ENCODE measurements around the gene SERPINA10.
"Not testable (repeated sequence)": the region's sequence is repeated elsewhere in the genome, so short reads cannot be mapped to it uniquely, and the experiment has no call there.

SERPINA10 gene

DNA sequence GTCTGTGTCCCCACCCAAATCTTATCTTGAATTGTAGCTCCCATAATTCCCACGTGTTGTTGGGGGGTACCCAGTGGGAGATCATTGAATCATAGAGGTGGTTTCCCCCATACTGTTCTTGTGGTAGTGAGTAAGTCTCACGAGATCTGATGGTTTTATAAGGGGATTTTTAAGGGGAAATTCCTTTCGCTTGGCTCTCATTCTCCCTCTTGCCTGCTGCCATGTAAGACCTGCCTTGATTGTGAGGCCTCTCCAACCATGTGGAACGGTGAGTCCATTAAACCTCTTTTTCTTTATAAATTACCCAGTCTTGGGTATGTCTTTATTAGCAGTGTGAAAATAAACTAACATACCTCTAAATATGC lies 3.1 kb upstream of the SERPINA10 start:
- H3K36me3 Mint-ChIP-seq, H3K4me1 Mint-ChIP-seq, H3K4me3 Mint-ChIP-seq, H3K27me3 Mint-ChIP-seq, H3K9me3 Mint-ChIP-seq, H3K27ac Mint-ChIP-seq: not testable (repeated sequence)

DNA sequence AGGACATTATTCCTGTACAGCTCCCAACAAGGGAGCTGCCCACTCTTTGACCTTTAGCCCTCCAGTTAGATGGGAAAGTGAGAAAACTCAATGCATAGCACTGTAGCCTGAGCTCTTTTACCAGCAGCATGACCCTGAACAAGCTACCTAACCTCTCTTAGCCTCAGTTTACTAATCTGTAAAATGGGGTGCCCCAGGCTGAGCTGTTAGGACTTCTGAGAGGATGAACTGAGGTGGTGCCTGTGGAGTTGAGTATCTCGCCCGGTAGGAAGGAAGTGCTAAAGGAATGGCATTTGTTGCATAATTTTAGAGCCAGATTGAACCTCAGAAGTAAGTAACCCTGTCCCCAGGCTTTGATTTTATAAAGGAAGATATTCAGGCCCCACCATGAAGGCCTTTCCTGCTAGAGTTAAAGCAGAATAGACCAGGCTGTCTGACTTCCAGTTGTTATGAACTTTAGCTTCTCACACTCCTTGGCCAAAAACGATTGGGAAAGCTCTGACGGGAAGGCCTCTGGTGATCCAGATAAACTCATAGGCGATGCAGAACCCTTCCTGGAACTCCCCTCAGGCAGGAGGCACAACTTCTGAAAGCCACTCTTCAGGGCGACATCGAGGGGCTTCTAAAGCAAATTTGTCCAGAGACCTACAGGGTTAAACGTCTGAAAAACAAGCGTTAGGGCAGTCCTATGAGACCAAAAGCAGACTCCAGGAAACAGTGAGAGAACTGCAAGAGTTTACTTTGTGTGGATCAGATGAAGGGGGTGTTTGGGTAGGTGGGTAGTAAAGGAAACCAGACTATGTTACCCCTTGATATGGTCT lies 2.5 kb upstream of the SERPINA10 start:
- Mint-ChIP-seq H3K4me3 (no peak overlapping the region), H3K36me3 (no peaks in the 10 kb centered on the region), H3K4me1 (no peaks in the 10 kb centered on the region), H3K27ac (no peak overlapping the region), H3K9me3 (no peaks in the 10 kb centered on the region), H3K27me3 (peaks cover 8% of the 10 kb centered on the region)

DNA sequence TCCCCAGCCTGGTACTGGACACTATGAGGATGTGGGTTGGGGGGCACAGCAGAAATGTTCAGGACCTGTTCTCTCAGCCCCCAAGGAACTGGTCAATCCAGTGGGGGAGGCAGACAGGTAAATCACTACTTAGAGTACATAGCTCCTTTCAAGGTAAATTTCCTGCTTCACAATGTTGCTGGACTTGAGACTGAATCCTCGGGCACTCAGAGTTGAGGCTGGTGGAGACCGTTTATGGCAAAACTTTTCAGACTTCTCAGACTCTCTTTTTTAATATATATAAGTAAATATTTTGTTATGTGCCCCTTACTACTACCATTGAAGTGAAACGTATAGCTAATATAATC lies 483 bp upstream of the SERPINA10 start:
- no peaks in the 10 kb centered on the region for H3K36me3 Mint-ChIP-seq
- H3K27me3 Mint-ChIP-seq, result peaks cover 3% of the 10 kb centered on the region
- no peak overlapping the region for H3K27ac Mint-ChIP-seq
- H3K4me1 Mint-ChIP-seq, result no peaks in the 10 kb centered on the region
- H3K4me3 Mint-ChIP-seq, result no peak overlapping the region
- no peaks in the 10 kb centered on the region for H3K9me3 Mint-ChIP-seq

DNA sequence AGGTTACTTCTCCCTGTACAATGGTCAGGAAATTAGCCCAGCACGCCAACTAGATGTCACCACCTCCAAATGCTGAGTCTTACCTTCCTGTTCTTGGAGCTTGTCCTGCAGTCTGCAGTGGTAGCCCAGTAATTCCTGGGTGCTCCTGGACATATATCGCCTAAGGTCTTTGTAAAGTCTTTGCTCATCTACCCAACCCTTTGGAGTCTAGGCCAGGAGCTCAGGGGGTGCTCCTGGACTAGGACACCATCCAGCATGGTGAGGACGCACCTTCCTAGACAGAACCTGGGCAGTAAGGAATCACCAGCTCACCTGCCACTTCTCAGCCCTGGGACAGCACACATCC lies 569 bp downstream of the SERPINA10 start:
- H3K27ac Mint-ChIP-seq, result no peak overlapping the region
- H3K4me3 Mint-ChIP-seq, result no peak overlapping the region
- H3K27me3 Mint-ChIP-seq, result peaks cover 2% of the 10 kb centered on the region
- H3K4me1 Mint-ChIP-seq, result no peaks in the 10 kb centered on the region
- no peaks in the 10 kb centered on the region for H3K9me3 Mint-ChIP-seq
- H3K36me3 Mint-ChIP-seq, result no peaks in the 10 kb centered on the region

DNA sequence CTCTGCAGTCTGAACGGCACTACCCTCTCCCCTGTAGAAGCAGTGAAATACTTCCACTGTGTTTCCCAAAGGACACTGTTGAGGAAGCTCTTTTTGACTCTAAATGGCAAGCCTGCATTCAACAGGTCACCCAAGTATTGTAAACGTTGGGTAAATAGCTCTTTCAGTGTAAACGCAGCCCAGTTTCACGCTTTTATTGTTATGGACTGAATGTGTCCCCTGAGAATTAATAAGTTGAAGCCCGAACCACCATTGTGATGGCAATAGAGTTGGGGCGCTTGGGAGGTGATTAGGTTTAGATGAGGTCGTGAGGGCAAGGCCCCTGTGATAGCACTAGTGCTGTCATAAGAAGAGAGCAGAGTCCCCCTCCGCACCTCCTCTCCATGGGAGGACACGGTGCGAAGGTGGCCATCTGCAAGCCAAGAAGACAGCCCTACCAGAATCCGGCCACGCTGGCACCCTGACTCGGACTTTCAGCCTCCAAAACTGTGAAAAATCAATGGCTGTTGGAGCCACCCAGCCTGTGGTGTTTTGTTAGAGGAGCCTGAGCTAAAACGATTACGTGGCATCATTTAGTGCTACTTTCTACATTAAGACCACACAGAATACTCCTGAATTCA lies 1.1 kb downstream of the SERPINA10 start:
- Mint-ChIP-seq H3K27ac (no peak overlapping the region), H3K36me3 (no peaks in the 10 kb centered on the region), H3K4me3 (no peak overlapping the region), H3K4me1 (no peaks in the 10 kb centered on the region), H3K9me3 (no peaks in the 10 kb centered on the region), H3K27me3 (peaks cover 1% of the 10 kb centered on the region)

DNA sequence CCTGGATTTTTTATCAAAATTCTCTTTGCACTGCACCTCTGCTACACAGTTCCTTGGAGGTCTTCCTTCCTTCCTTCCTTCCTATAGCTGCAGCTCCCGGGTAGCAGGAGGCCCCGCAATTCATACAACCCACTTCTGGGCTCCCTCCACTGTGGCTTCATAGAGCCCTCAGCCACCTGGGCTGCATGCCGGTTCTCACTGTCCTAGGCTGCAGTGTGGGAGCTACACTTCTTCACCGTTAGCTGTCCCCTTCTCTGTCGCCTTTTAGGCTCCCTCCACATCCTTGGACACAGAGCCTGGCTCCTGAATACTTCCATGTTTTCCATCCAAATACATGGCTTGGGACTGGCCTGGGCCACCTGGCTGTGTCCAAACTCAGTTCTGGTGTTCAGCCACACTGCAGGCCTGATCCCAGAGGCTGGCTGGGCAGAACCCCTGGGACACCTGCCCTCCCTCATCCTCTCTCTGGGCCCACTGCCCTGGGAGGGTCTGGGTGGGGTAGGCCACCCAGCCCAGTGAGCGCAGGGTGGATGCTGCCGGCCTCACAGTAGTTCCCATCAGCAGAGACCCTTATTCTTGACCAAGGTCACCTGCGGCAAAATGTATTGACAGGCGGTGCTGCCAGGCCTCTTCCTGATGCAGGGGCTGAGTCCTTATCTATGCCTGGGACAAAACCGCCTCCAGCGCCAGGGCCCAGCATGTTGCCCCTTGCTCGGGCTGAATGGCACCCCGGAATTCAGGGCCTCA lies 1.7 kb downstream of the SERPINA10 start:
- Mint-ChIP-seq H3K27me3 (peaks cover 1% of the 10 kb centered on the region), H3K4me3 (no peak overlapping the region), H3K27ac (no peak overlapping the region), H3K9me3 (no peaks in the 10 kb centered on the region), H3K36me3 (no peaks in the 10 kb centered on the region), H3K4me1 (no peaks in the 10 kb centered on the region)

DNA sequence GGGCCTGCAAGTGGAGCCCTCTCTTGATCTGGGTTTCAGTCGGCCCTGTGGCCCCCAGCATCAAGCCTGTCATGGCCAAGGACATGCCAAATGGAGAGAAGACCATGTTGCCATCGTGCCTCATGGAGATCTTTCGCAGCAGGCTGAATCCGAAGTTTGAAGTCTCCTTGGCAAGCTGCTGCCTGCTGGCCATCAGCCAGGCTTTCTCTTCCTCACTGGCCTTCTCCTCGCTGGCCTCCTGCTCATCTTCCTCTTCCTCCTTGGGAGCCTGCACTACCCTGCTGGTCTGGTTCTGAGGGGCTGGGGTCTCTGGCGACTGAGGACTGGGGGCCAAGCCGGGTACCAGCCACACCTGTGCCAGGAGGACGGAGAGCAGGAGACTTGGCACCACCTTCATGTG lies 2.9 kb downstream of the SERPINA10 start:
- no peak overlapping the region for H3K27ac Mint-ChIP-seq
- no peaks in the 10 kb centered on the region for H3K9me3 Mint-ChIP-seq
- no peaks in the 10 kb centered on the region for H3K4me1 Mint-ChIP-seq
- H3K4me3 Mint-ChIP-seq, result no peak overlapping the region
- H3K27me3 Mint-ChIP-seq, result peaks cover 1% of the 10 kb centered on the region
- no peaks in the 10 kb centered on the region for H3K36me3 Mint-ChIP-seq

DNA sequence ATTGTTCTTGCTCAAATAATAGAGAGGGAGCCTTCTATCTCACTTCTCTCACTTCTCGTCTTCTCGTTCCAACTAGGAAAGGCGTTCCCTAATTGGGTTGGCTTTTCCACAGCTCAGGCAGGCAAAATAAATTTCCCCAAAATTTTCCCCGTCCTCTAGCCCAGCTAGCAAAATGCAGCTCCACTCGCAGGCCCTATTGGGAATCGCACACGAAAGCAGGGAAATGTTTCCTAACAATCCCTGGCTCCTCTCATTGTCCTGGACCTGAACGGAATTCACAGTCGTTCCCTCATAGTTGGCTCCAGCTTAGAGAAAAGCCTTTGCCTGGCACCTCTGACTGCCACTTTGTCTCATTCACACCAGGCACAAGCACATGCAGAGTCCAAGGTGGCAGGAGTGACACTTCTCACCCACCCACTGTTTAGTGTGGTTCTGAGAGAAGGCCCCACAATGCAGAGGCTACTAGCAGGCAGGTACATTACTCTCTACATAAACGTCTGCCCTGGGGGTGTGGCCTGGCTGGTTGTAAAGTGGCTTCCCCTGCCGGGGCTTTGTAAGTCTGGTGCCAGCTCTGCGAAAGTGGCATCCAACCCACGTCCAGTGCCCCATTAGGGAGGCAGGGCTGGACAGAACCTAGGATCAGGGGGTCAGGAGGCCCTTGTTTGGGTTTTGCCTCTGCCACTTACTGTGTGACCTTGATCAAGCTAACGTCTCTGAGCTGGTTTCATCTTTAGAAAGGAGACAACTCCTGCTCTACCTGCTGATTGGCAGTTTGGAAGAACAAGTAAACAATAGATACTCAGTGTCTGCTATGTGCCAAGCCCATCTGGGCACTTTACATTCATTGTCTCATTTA lies 4.2 kb downstream of the SERPINA10 start:
- Mint-ChIP-seq H3K4me3 (no peak overlapping the region), H3K27ac (no peak overlapping the region), H3K4me1 (no peaks in the 10 kb centered on the region), H3K36me3 (no peaks in the 10 kb centered on the region), H3K27me3 (peaks cover 1% of the 10 kb centered on the region), H3K9me3 (no peaks in the 10 kb centered on the region)

DNA sequence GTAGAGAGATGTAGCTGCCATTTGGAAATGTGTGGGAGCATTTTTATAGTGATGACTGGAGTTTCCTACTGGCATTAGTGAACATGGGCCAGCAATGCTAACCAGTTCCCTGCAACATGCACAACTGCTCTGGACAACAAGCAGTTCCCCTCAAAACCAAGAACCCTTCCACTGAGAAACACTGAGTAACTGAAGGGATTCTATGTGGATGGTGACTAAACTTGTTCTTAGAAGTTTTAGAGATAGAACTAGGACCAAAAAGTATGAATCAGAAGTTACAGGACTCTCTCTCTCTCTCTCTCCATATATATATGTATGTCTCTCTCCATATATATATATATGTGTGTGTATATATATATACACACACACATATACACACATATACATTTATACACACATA lies 7.9 kb downstream of the SERPINA10 start:
- Mint-ChIP-seq H3K9me3 (no peaks in the 10 kb centered on the region), H3K4me3 (no peak overlapping the region), H3K4me1 (no peaks in the 10 kb centered on the region), H3K27me3 (peaks cover 1% of the 10 kb centered on the region), H3K27ac (no peak overlapping the region), H3K36me3 (no peaks in the 10 kb centered on the region)

DNA sequence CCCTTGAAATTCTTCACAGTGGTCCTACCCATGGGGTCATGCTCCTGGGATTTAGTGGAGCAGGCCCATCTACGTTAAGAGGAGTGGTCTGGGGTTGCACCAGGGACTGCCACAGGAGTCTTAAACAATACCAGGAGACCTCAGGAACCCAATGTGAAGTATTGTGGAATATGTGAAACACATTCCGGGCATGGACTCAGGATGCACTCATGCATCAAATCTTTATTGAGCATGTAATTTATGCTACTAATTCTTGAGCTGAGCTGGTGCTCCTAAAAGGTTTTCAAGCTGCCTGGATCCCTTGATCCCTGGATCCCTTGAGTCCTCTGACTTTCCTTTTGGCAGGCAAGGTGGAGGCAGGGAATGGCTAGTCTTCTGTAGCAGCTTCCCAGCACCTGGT lies 8.8 kb downstream of the SERPINA10 start:
- no peaks in the 10 kb centered on the region for H3K9me3 Mint-ChIP-seq
- H3K27ac Mint-ChIP-seq, result no peak overlapping the region
- no peak overlapping the region for H3K4me3 Mint-ChIP-seq
- H3K4me1 Mint-ChIP-seq, result no peaks in the 10 kb centered on the region
- no peaks in the 10 kb centered on the region for H3K36me3 Mint-ChIP-seq
- peaks cover 1% of the 10 kb centered on the region for H3K27me3 Mint-ChIP-seq

DNA sequence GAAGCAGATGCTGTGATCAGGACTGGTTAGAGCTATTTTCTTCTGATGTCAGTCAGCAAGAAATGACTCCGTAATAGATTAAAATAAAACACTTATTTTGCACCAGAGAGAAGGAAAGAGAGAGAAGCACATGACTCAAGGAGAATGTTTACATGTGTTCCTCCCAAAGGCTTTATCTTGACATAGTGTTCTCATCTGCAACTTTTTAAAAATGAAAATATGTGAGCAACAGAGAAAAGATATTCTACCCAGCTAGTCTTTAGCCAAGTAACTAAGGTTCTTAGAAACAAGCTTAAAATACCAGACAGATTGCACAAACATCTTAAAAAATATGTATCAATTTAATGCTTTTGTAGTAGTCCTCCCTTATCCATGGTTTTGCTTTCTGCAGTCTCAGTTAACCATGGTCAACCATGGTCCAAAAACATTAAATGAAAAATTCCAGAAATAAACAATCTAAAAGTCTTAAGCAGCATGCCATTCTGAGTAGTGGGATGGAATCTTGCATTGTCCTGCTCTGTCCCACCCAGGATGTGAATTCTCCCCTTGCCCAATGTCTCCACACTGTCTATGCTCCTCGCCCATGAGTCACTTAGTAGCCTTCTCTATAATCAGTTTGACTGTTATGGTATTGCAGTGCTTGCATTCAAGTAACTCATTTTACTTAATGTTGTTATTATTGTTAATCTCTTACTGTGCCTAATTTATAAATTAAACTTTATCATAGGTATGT lies 9.9 kb downstream of the SERPINA10 start:
- no peaks in the 10 kb centered on the region for H3K9me3 Mint-ChIP-seq
- H3K4me1 Mint-ChIP-seq, result no peaks in the 10 kb centered on the region
- H3K27ac Mint-ChIP-seq, result no peak overlapping the region
- peaks cover 1% of the 10 kb centered on the region for H3K27me3 Mint-ChIP-seq
- H3K36me3 Mint-ChIP-seq, result no peaks in the 10 kb centered on the region
- H3K4me3 Mint-ChIP-seq, result no peak overlapping the region

DNA sequence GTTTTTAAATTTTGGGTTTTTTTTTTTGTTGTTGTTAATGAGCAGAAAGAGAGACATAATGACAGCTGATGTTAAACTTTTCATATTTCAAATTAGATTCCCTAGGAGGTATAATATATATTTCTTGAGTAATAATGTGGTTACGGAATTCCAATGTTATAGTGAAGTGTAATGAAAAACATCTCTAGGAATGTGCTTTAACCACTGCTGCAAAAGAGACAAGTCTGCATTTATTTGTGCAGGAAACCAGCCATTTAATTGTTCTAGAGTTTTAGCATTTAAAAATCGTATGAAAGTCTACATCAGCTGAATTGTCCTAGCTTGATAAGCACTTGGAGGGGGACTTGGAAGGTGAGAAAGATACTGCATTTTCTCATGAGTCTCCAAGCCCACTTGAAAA lies 14.3 kb downstream of the SERPINA10 start:
- Mint-ChIP-seq H3K4me3 (no peak overlapping the region), H3K9me3 (no peaks in the 10 kb centered on the region), H3K27ac (no peak overlapping the region), H3K27me3 (peaks cover 3% of the 10 kb centered on the region), H3K4me1 (no peaks in the 10 kb centered on the region), H3K36me3 (no peaks in the 10 kb centered on the region)

DNA sequence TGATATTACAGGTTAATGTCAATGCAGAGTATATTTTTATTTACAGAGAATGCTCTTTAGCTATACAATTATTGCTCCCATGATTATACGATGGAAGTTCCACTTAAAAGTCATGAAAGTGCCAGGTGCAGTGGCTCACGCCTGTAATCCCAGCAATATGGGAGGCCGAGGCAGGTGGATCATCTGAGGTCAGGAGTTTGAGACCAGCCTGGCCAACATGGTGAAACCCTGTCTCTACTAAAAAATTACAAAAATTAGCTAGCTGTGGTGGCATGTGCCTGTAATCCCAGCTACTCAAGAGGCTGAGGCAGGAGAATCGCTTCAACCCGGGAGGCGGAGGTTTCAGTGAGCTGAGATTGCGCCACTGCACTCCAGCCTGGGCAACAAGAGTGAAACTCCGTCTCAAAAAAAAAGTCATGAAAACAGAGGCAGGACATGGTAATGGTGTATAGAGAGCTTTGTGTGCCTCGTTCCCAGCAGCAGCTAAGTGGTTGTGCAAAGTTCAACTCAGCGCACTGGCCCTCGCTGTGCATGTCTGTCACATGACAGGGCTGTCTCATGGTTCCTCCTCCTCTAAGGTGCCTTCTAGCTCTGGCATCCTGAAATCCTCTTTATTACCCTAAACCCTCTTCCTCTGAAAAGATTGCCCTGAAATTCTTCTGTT lies 16.0 kb downstream of the SERPINA10 start:
- not testable (repeated sequence) for H3K27ac Mint-ChIP-seq, H3K4me3 Mint-ChIP-seq, H3K4me1 Mint-ChIP-seq, H3K36me3 Mint-ChIP-seq, H3K9me3 Mint-ChIP-seq, H3K27me3 Mint-ChIP-seq

DNA sequence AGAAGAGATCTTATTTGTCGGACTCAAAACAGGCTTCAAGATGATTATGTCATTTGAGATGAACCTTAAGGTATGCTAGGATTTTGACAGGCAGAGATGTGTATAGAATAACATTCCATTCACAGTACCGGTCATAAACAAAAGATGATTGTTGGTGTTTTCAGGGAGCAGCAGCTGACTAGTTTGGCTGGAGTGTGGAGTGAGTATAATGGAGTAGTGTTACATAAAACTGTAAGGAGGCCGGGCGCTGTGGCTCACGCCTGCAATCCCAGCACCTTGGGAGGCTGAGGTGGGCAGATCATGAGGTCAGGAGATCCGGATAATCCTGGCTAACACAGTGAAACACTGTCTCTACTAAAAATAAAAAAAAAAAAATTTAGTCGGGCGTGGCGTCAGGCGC lies 23.9 kb downstream of the SERPINA10 start:
- no peak overlapping the region for H3K4me3 Mint-ChIP-seq
- peaks cover 2% of the 10 kb centered on the region for H3K36me3 Mint-ChIP-seq
- H3K4me1 Mint-ChIP-seq, result no peaks in the 10 kb centered on the region
- H3K27ac Mint-ChIP-seq, result no peak overlapping the region
- peaks cover 13% of the 10 kb centered on the region for H3K27me3 Mint-ChIP-seq
- no peaks in the 10 kb centered on the region for H3K9me3 Mint-ChIP-seq

DNA sequence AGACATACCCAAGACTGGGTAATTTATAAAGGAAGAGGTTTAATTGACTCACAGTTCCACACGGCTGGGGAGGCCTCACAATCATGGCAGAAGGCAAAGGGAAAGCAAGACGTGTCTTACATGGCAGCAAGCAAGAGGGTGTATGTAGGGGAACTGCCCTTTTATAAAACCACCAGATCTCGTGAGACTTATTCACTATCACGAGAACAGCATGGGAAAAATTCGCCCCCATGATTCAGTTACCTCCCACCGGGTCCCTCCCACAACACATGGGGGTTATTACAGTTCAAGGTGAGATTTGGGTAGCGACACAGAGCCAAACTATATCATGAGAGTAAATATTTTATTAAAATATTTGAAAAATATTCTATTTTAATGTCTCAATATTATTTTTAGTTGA lies 24.5 kb downstream of the SERPINA10 start:
- peaks cover 10% of the 10 kb centered on the region for H3K27me3 Mint-ChIP-seq
- H3K4me3 Mint-ChIP-seq, H3K27ac Mint-ChIP-seq, H3K9me3 Mint-ChIP-seq, H3K36me3 Mint-ChIP-seq, H3K4me1 Mint-ChIP-seq: not testable (repeated sequence)
